HCT116 (cell line): Measurements from ENCODE around the gene EPSTI1. TPM values are rescaled to one million over a fixed set of nuclear protein-coding genes. Genes with fewer than 3 reads are reported as not detected.

Experiments
- ATAC-seq: fragments of 200-7000 bp; cut with Tn5 transposase; 2 replicates; pipeline ENCODE4 v1.9.1; 2020; ENCODE audit warnings: mild to moderate bottlenecking, moderate library complexity
- BruUV-seq: library from RNA; stranded (reverse); fragments of 400-500 nt; replicated peaks from 2 replicates; lab custom pipeline; 2021; lab: Mats Ljungman, UMichigan
- CTCF ChIA-PET: fragments of 300-600 bp; sonication (Branson Sonifier 250); formaldehyde crosslinking; loops from one replicate; lab custom pipeline; 2021; ENCODE audit warnings: antibody characterized with exemption; lab: Charles Lee
- POLR2A ChIA-PET: fragments of 300-600, 350-600 bp; sonication (Branson Sonifier 250); formaldehyde crosslinking; loops from one replicate; lab custom pipeline; 2021; ENCODE audit warnings: antibody characterized with exemption; lab: Charles Lee
- RAD21 ChIA-PET, 2 experiments: fragments of 300-600 bp; sonication (Branson Sonifier 250); formaldehyde crosslinking; loops; one replicate each; lab custom pipeline; 2023; ENCODE audit warnings: low total read pairs in 2 of 2; ENCODE audit not compliant: uncharacterized antibody in 2 of 2, unreplicated experiment in 2 of 2, low non-redundant PET in 1 of 2; lab: Charles Lee
- DNase-seq: peaks from one replicate; pipeline ENCODE4 v3.0.0-alpha.2; 2010; ENCODE audit warnings: low read depth, low spot score
- H2AFZ ChIP-seq: fragments of 200-600 bp; shearing (Covaris generic), sonication (generic); 2 replicates; pipeline ENCODE4 v1.6.1; 2017; ENCODE audit warnings: low read depth, mixed run types, mixed read lengths, antibody characterized with exemption, low read length; ENCODE audit not compliant: poor library complexity, severe bottlenecking
- H3K27ac ChIP-seq: 2 replicates; pipeline ENCODE4 v1.5.1; 2012; ENCODE audit warnings: low read depth, low read length
- H3K27me3 ChIP-seq: fragments of 200-600 bp; sonication (generic); 2 replicates; pipeline ENCODE4 v1.6.1; 2016; ENCODE audit warnings: mixed run types, low read length, mixed read lengths; ENCODE audit not compliant: insufficient read depth
- H3K36me3 ChIP-seq, 2 experiments: fragments of 200-500 bp in 1 of 2; fragments of 200-600 bp in 1 of 2; sonication (Bioruptor generic) in 1 of 2; sonication (generic) in 1 of 2; 2 replicates each; pipeline versions ENCODE4 v1.5.1 to v1.6.1; 2014 to 2016; ENCODE audit warnings: low read length in 2 of 2, inconsistent platforms in 1 of 2, mixed read lengths in 1 of 2, mixed run types in 1 of 2; ENCODE audit not compliant: insufficient read depth in 2 of 2, control insufficient read depth in 1 of 2
- H3K4me1 ChIP-seq, 2 experiments: fragments of 200-600 bp in 1 of 2; sonication (generic) in 1 of 2; 2 replicates each; pipeline versions ENCODE4 v1.5.1 to v1.6.1; 2012 to 2017; ENCODE audit warnings: low read length in 2 of 2, inconsistent platforms in 1 of 2, mild to moderate bottlenecking in 1 of 2, mixed read lengths in 1 of 2, mixed run types in 1 of 2, moderate library complexity in 1 of 2; ENCODE audit not compliant: insufficient read depth in 2 of 2, control insufficient read depth in 1 of 2
- H3K4me2 ChIP-seq: fragments of 200-600 bp; sonication (generic); 2 replicates; pipeline ENCODE4 v1.6.1; 2017; ENCODE audit warnings: mixed run types, low read length, mixed read lengths
- H3K4me3 ChIP-seq, 2 experiments: fragments of 200-600 bp in 1 of 2; sonication (generic) in 1 of 2; replicated peaks in 1 of 2; 2 replicates each; pipeline ENCODE4 v1.5.1; 2011 to 2016; ENCODE audit warnings: low read length in 2 of 2, control low read depth in 1 of 2, low read depth in 1 of 2, mild to moderate bottlenecking in 1 of 2, mixed read lengths in 1 of 2, mixed run types in 1 of 2
- H3K79me2 ChIP-seq: fragments of 200-600 bp; sonication (generic); 2 replicates; pipeline ENCODE4 v1.6.1; 2017; ENCODE audit warnings: mild to moderate bottlenecking, mixed run types, low read length, moderate library complexity, mixed read lengths; ENCODE audit not compliant: insufficient read depth
- H3K9ac ChIP-seq: fragments of 200-600 bp; sonication (generic); 2 replicates; pipeline ENCODE4 v1.6.1; 2016; ENCODE audit warnings: low read length, mixed read lengths
- H3K9me2 ChIP-seq: fragments of 200-600 bp; sonication (generic), shearing (Covaris generic); 2 replicates; pipeline ENCODE4 v1.6.1; 2017; ENCODE audit warnings: mixed run types, mild to moderate bottlenecking, moderate library complexity; ENCODE audit not compliant: insufficient read depth
- H3K9me3 ChIP-seq, 2 experiments: fragments of 200-500 bp in 1 of 2; fragments of 200-600 bp in 1 of 2; sonication (Bioruptor generic) in 1 of 2; sonication (generic) in 1 of 2; 2 replicates each; pipeline ENCODE4 v1.6.1; 2014 to 2017; ENCODE audit warnings: low read length in 2 of 2, mixed read lengths in 2 of 2, inconsistent platforms in 1 of 2, low read depth in 1 of 2, mild to moderate bottlenecking in 1 of 2, mixed run types in 1 of 2, moderate library complexity in 1 of 2; ENCODE audit not compliant: control insufficient read depth in 1 of 2, insufficient read depth in 1 of 2
- H4K20me1 ChIP-seq: fragments of 200-600 bp; sonication (generic), shearing (Covaris generic); 2 replicates; pipeline ENCODE4 v1.6.1; 2017; ENCODE audit warnings: mixed run types, mild to moderate bottlenecking, moderate library complexity; ENCODE audit not compliant: insufficient read depth
- CTCF ChIP-seq, 3 experiments: fragments of 200-600 bp in 1 of 3; sonication (generic) in 1 of 3; IDR thresholded peaks in 2 of 3; conservative IDR thresholded peaks in 1 of 3; 2 replicates each; pipeline ENCODE4 v1.5.1; 2012 to 2017; ENCODE audit warnings: low read depth in 2 of 3, low read length in 2 of 3, antibody characterized with exemption in 1 of 3, borderline replicate concordance in 1 of 3, control low read depth in 1 of 3, mild to moderate bottlenecking in 1 of 3, mixed read lengths in 1 of 3, mixed run types in 1 of 3, moderate library complexity in 1 of 3; ENCODE audit not compliant: insufficient read depth in 1 of 3
- ELF1 ChIP-seq: IDR thresholded peaks from 2 replicates; pipeline ENCODE4 v1.6.1; 2012; ENCODE audit warnings: low read depth, borderline replicate concordance
- EZH2phosphoT487 ChIP-seq: fragments of 200-600 bp; IDR thresholded peaks from 2 replicates; pipeline ENCODE4 v1.6.1; 2018; ENCODE audit warnings: antibody characterized with exemption, borderline replicate concordance
- MAX ChIP-seq: IDR thresholded peaks from 2 replicates; pipeline ENCODE4 v1.6.1; 2012
- REST ChIP-seq: IDR thresholded peaks from 2 replicates; pipeline ENCODE4 v1.6.1; 2012; ENCODE audit warnings: low read depth
- ZBTB33 ChIP-seq: IDR thresholded peaks from 2 replicates; pipeline ENCODE4 v1.6.1; 2011; ENCODE audit warnings: mild to moderate bottlenecking, low read length, moderate library complexity; ENCODE audit not compliant: insufficient replicate concordance; ENCODE audit errors: extremely low read depth
- ZFX ChIP-seq: fragments of 450-650 bp; IDR thresholded peaks from 2 replicates; pipeline ENCODE4 v1.6.1; 2017
- intact Hi-C: fragments of 100-400 bp; cut with micrococcal nuclease; formaldehyde crosslinking; loops from 2 replicates; pipeline ENCODE4 v1.10.0; 2022
- total RNA-seq: library from RNA; stranded (reverse); gene quantifications from one replicate; pipeline ENCODE4 v1.2.1, GENCODE V29; 2021; ENCODE audit not compliant: unreplicated experiment

Gene EPSTI1
- total RNA-seq, 1 experiment from 2014 or later = 0.69 TPM

- Histone ChIP-seq H3K79me2 (peaks cover 27% of the 10 kb centered on the region), H3K36me3 (no peaks in the 10 kb centered on the region), H3K4me3 (no peak overlapping the region), H3K9me3 (no peaks in the 10 kb centered on the region), H2AFZ (no peak overlapping the region), H3K27me3 (no peaks in the 10 kb centered on the region), H3K4me2 (no peak overlapping the region), H3K9ac (no peak overlapping the region), H3K4me1 (peaks cover 0 to 11% of the 10 kb centered on the region in 2 experiments; a peak in 1 of 4 replicates), H3K9me2 (no peaks in the 10 kb centered on the region), H4K20me1 (no peaks in the 10 kb centered on the region), H3K27ac (no peak overlapping the region)
- ChIA-PET POLR2A (interaction anchor here (1.7 to 2.0 kb wide), 2 partner anchors 10 to 36 kb away, joined by 3 to 5 read pairs; no protein-coding TSS in a partner anchor), CTCF (no interaction called here), RAD21 (no interaction called here)
- DNase-seq (no peak), ATAC-seq (no peak)
- BruUV-seq = no TSS peak
- intact Hi-C loops = no loop called here
- TF ChIP-seq MAX (no peak), REST (no peak), ZBTB33 (no peak), ZFX (no peak), EZH2phosphoT487 (no peak), CTCF (IDR thresholded peaks at IDR 0.05 in 2 of 3, conservative IDR thresholded peaks at IDR 0.05 in 1 of 3; ENCODE audit: borderline replicate concordance in 1 of 3, insufficient read depth in 1 of 3, low read depth in 2 of 3, low read length in 2 of 3) (no peak), ELF1 (no peak)
Measured at GRCh38 chr13:43021926-43022670, 30.1 kb upstream of the EPSTI1 start.
